CD4-positive, alpha-beta T cell treated with Interleukin-10 for 1 hour (primary cell): ENCODE results near the gene UTF1.

Experiments used
- DNase-seq: peaks from one replicate; pipeline ENCODE4 v3.0.0-alpha.2; 2020

The UTF1 gene

GRCh38 chr10:133230044-133230361 lies at the start of gene UTF1:
TSS of gene UTF1 (plus strand) at chr10:133230217. CDS start at chr10:133230289, 72 bp downstream.
- no peak for DNase-seq

DNA sequence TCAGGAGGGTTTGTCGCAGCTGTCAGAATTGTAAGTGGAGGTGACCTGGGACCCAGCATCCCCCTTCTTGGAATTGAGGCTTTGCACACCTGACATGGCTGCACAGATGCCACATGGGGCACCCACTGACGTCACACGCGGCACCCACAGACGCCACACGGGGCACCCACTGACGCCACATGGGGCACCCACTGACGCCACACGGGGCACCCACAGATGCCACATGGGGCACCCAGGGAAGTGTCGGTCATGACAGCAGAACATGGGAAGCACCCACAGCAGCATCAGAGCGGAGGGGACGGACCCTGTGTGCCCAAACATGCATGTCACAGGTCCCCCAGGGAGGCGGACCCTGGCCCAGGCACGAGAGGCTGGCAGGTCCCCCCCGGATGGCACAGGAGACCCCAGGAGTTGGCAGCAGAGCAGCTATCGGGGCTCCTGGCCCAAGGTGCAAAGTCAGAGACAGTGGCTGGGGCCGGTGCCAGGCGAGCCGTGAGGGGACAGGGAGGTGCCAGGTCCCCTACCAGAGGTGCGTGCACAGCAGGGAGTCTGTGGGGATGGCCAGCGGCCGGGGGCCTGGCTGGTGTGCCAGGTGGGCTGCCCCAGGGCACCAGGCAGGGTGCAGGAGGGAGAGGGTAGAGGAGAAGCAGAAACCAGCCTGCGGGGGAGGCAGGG lies 48.9 kb upstream of the UTF1 start:
- no peak for DNase-seq

DNA sequence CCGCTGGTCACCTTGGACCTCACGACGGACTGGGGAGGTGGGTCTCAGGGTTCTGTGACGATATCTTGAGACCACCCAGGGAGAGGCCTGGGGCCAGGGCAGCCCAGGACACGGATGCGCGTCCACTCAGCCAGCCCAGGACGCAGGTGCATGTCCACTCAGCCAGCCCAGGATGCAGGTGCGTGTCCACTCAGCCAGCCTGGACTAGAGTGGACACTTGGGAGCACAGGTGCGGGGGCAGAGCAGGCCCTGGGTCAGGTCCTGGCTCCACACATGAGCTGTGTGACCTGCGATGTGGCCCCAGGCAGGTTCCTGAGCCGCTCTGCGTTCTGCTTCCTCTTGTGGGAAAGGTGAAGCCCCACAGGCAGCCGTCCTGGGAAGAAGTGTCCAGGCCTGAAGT lies 47.8 kb upstream of the UTF1 start:
- DNase-seq: no peak

DNA sequence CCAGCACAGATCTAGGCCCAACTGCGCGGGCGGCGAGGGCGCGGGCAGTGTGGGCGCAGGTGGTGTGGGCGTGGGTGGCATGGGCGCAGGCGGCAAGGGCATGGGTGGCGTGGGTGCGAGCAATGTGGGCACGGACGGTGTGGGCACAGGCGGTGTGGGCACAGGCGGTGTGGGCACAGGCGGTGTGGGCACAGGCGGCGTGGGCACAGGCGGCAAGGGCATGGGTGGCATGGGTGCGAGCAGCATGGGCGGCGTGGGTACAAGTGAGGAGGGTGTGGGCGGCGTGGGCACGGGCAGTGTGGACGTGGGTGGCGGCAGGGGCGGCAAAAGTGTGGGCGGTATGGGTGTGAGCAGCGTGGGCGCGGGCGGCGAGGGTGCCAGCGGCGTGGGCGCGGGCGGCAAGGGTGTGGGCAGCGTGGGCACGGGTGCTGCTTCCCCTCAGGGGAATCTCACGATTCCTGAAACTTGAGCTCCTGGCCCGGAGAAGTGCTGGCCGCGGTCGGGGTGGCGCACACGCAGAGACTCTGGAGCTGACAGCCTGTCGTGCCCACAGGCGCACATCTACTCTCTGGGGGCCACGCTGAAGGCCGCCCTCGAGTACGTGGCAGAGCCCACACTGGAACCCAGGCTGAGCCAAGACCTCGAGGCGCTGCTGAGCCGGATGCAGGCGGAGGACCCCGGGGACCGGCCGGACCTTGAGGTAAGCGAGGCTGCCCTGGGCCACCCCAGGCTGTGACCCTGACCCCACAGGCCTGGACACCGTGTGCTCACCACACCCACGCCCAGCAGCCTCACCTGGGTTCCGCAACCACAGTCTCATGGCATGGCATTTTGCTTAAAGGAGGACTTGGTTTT lies 47.0 kb upstream of the UTF1 start:
- DNase-seq: no peak

- DNase-seq: no peak
Observed at GRCh38 chr10:133183646-133184378, 46.2 kb upstream of the UTF1 start.

DNA sequence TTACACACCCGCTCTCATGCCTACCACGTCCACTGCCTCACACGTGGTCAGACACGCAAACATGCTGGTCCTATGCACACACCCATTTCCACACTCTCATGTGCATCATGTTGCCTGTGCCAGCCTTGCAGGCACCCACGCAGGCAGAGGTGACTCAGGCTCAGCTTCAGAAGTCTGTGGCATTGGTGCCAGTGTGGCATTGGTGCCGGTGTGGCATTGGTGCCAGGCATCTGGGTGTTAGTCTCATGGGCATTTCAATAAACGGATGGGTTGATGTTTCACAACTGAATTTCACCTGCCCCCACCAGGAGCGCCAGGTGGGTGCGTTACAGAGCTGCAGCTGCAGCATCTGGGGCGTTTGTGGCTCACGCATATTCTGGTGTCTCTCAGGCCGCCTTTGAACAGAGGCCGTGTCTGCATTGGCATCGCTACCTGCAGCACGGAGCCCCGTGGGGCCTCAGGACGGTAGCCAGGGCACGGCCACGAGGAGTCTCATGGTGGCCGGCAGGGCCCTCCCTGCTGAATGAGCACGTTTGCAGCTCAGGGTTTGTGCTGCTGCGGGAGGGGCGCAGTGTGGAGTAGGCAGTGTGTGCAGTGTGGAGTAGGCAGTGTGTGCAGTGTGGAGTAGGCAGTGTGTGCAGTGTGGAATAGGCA lies 45.3 kb upstream of the UTF1 start:
- DNase-seq: no peak

- no peak for DNase-seq
Observed at GRCh38 chr10:133185421-133185820, 44.6 kb upstream of the UTF1 start.

DNA sequence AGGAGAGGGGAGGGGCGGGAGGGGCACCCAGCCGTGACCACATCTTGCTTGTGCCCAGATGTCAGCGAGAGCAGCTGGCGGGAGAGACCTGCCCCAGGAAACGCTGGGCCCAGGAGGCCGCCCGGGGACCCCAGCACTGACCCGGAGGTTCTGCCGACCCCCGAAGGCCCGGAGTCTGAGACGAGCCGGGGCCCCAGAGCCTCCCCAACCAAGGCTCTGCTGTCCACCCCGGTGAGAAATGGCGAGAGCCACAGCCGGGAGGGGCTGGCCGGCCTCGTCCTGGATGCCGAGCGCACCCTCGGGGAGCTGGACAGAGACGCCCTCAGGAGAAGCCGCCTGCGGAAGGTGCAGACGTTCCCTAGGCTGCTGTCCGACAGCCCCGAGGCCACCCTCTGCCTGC lies 44.1 kb upstream of the UTF1 start:
- no peak for DNase-seq

DNA sequence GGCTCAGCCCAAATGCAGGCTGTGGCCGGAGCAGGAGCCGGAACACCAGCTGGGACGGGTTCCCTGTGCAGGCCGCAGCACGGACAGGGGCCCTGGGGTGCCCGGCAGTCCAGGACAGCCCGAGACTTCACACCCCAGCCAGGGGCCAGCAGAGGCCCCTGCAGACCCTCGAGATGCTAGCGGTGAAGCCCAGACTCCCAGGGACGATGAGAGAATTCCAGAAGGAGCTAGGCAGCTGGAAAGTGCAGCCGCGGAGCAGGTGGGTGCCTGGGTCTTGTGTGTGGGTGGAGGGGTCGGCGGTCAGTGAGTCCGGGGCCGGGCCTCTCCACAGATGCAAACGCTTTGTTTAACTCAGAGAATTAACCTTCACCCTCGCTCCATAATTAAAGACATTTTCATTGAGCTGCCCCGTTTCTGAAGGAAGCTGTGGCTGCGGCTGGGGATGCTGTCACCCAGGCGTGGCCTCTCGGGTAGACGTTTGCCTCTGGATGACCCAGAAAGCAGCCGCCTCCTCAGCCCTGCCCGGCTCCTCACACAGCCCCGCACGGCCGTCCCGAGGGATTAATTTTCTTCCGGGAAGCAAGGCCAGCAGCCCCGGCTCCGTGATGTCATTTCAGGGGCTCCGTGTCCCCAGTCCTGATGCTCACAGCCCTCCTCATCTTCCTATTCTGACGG lies 43.5 kb upstream of the UTF1 start:
- no peak for DNase-seq

DNA sequence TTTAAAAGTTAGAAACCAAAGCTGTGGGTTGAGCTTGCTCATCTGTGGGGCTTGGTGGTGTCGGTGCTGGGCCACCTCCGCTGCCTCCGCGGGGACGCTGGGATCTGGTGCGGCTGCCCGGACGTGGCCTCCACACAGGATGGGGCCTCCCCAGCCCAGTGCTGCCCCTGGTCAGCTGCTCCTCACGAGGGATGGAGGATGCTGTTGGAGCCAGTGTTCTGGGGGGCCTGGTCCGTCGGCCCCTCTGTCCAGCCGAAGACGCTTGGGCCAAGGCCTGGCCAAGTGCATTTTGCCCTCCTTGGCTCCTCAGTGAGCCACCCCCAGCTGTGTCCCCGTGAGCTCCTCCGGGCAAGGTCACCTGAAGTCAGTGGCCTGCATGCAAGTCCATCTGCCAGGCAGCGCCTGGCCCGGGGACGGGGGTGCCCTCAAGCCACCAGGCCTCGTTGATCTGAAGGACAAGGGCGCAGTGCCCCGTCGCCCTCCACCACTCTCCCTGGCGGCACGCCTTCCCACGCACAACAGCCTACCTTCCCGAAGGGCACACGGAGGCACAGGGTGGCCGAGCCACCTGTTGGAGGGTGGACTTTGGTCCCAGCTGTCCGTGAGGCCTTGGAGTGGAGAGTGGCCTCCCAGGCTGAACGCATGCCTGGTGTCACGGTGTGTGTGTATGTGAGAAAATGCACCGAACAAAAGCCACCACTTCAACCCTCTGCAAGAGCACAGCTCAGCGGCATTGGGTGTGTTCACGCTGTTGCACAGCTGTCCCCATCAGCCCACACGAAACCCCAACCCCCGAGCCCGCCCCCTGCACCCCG lies 42.7 kb upstream of the UTF1 start:
- DNase-seq: no peak

GRCh38 chr10:133187906-133188681 lies 41.9 kb upstream of the UTF1 start:
- no peak for DNase-seq

DNA sequence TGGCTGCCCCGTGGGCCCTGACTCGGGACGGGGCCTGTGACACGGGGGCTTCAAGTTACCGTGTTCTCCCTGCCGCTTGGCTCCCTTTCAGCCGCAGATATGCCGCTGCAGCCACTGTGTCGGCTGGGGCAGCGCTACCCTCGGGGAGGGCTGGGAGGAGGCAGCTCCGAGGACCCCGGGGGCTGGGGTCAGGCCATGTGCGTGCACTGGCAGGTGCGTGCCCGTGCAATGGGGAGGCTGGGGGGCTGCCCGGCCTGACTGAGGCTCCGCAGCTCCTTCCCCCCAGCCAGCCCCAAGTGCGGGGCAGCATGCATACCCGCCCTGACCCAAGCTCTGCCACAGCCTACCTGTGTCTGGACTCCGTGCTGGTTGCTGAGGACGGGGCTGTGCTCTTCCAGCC lies 40.8 kb upstream of the UTF1 start:
- no peak for DNase-seq

- DNase-seq: no peak
Observed at GRCh38 chr10:133189726-133190125, 40.3 kb upstream of the UTF1 start.

DNA sequence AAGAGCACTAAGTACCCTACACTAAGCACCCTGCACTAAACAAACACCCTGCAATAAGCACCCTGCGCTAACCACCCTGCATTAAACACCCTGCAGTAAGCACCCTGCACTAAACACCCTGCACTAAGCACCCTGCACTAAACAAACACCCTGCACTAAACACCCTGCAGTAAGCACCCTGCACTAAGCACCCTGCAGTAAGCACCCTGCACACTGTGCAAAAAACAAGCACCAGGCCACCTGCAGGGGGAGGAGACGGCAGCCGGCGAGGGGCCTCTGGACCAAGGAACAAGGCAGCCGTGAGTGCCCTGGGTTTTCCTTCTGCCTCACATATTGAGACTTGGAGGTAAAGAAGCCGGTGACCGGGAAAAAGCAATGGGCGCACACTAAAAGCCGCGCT lies 39.8 kb upstream of the UTF1 start:
- no peak for DNase-seq

GRCh38 chr10:133191651-133192050 lies 38.4 kb upstream of the UTF1 start:
- DNase-seq: no peak

DNA sequence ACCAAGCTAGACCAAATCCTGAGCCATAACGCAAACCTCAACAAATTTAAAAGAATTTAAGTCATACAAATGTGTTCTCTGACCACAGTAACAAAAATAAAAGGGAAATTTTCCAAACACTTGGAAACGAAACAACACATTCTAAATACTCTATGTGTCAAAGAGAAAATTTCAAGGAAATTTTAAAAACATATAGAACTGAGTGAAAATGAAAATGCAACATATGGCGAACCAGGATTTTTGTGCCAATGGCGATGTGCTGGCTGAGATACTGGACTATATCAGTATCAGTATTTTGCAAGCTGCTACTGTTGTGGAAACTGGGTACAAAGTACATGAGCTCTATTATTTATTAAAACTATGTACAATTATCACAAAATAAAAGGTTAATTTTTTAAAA lies 35.9 kb upstream of the UTF1 start:
- no peak for DNase-seq

- DNase-seq: no peak
Observed at GRCh38 chr10:133195096-133195495, 34.9 kb upstream of the UTF1 start.

DNA sequence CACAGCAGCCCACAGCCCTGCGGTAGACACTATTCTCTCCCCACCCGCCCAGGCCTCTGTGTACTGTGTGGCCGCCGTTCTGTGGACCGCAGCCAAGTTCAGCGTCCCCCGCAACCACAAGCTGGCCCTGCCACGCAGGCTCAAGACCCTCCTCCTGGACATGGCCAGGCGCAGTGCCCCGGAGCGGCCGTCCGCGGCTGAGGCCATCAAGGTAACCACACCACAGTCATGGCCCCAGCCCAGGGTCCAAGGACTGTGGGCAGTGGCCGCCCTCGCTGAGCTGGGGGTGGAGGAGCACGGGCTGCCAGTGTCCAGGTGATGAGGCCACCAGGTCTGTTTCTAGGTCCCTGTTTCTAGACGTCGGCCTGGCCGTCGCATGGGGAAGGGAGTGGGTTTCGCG lies 34.4 kb upstream of the UTF1 start:
- no peak for DNase-seq

- no peak for DNase-seq
Observed at GRCh38 chr10:133196221-133196915, 33.6 kb upstream of the UTF1 start.
